ENCODE data around the gene PTDSS2.
A peak's percentile ranks its signal among the peaks of the same experiment; 100 is the strongest.
"Not testable (repeated sequence)": the region's sequence is repeated elsewhere in the genome, so short reads cannot be mapped to it uniquely, and the experiment has no call there.

The PTDSS2 gene

GRCh38 chr11:450809-451451 is 851 bp downstream of the PTDSS2 start:
- DNase-seq (ENCODE audit: low read depth), result peak; percentile 54

DNA sequence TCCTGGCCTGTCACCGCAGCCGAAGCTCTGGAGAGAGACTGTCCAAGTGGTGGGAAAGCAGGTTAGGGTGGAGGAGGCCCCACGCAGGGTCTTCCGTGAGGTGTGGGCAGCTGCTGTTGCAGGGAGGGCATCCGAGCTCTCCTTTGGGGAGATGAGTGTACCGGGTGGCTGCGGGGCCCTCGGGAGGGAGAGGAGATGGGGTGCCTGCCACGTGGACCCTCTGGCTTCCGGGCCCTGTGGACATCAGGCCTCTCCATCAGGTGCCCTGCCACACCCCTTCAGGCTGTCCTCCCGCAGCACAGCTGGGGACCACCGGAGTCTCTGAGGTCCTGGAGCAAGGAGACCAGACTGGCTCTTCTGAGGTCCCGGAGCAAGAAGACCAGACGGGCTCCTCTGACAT is 1.7 kb downstream of the PTDSS2 start:
- DNase-seq (ENCODE audit: low read depth), result no peak

DNA sequence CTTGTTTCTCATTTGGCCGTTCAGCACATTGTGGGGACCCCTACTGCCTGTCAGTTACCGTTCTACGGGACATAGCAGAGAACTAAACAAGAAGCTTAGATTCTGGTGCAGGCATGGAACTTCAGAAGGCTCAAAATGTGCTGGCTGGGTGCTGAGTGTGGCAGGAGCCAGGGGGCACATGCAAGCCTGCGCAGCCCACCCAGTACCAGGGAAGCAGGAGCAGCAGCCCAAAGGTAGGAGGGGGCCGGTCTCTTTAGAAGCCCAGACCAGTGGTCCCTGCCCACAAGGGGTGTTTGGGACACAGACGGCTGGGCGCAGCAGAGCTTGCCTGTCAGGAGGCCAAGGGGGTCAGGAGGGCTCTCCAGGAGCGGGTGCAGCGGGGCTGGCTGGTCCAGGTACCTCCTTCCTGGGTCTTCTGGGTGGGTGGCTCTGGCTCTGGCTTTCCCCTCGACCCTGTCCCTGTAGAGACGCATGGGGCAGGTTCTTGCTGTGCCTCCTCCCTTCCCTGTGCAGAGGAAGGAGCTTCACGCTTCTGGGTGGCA is 2.2 kb downstream of the PTDSS2 start:
- no peak for DNase-seq (ENCODE audit: low read depth)

DNA sequence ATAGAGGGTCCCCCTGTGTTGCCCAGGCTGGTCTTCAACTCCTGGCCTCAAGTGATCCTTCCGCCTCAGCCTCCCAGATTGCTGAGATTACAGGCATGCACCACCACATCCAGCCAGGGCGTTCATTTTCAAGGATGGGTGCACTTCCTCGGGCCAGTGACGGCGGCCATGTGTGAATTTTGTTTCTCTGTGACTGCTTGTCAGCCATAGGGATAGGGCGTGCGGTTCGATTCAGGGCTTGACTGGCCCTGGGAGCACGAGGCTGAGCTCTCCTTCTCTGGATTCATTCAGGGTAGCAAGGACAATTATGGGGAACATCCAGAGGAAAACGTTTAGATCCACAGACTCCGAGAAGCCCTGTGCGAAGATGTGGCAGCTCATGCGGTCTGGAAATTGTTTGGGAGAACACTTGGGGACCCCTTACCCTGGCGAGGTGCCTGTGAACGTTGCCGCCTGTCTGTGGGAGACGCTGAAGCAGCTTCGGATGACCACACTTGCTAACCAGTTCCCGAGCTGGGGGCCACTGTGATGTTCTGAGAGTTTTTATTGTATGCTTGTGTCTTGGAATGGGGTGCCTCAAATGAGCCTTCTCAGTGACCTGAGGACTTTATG is 2.9 kb downstream of the PTDSS2 start:
- DNase-seq (ENCODE audit: low read depth), result no peak

DNA sequence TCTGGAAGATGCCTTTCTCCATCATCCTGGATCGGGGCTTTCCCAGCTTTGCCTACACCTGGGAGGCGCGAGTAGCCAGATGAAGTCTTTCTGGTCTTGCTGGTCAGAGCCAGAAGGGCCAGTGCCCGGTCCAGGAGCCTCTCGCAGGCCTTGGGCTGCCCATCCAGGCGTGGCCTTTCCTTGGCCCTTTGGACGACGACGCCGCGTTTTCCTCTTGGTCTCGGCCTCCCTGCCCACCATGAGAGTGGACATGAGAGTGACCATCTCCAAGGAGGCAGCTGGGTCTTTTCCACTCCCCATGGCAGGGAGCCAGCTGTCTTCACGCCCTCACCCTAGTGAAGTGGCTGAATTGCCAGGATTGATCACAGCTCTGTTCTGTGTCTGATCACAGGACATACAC is 3.5 kb downstream of the PTDSS2 start:
- no peak for DNase-seq (ENCODE audit: low read depth)

DNA sequence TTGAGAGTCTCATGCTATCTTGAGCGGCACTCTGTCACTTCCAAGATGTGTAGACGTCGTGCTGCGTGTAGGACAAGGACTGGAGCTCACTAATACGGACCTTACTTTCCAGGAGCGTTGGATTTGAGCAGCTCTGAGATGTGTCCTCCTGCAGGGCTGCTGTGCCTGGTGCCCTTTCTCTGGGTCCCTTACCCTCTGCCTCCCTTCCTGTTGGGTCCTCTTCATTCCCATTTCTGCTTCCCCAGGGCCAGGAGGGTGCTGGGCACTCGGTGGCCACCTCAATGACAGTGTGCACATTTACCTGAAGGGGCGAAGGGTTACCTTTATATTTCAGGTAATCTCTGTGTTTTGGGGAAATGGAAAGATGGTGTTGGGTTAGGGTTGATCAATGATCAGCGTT is 4.0 kb downstream of the PTDSS2 start:
- no peak for DNase-seq (ENCODE audit: low read depth)

GRCh38 chr11:454801-455565 is 4.9 kb downstream of the PTDSS2 start:
- no peak for DNase-seq (ENCODE audit: low read depth)

DNA sequence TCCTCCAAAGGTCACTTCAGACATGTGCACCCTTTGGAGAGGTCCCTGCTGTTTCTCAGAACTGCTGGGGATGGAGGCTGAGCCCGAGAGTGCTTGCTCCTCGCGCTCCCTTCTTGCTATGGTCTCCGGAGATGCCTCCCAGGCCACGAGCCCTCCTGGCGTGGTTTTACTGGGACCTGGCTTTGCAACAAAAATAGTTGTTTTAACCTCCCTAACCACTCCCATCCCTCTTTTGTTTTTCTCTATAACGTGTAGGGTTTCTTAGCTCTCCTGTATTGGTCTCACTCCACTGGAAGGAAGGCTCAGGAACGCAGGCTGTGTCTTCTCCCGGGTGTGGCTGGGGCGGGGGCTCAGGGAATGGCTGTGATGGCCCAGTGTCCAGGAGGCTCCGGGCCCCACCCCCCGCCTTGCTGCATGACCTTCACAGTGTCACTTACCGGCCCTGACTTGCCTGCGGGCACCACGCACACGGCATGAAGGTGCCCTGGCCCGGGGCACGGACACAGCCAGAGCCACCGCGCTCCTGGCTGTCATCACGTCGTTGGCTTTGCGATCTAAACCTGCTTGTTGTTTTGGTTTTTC is 5.6 kb downstream of the PTDSS2 start:
- no peak for DNase-seq (ENCODE audit: low read depth)

DNA sequence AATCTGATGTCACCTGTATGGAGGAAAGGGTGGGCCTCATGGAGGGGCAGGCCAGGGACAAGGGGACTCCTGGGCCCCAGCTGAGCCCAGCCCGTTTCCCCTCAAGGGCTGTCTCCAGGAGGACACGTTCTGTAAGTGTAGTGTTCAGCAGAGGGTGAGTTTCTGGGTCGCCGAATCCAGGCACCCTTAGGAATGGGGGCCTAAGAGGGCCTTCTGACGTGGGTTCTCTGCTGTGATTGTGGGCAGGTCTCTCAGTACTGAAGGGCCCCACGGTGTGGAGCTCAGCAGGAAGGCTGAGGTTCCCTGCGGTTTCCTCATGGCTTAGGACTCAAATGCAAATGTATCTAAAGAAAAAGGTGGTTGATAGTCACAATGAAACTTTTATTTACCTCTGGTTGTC is 6.5 kb downstream of the PTDSS2 start:
- DNase-seq (ENCODE audit: low read depth), result no peak

DNA sequence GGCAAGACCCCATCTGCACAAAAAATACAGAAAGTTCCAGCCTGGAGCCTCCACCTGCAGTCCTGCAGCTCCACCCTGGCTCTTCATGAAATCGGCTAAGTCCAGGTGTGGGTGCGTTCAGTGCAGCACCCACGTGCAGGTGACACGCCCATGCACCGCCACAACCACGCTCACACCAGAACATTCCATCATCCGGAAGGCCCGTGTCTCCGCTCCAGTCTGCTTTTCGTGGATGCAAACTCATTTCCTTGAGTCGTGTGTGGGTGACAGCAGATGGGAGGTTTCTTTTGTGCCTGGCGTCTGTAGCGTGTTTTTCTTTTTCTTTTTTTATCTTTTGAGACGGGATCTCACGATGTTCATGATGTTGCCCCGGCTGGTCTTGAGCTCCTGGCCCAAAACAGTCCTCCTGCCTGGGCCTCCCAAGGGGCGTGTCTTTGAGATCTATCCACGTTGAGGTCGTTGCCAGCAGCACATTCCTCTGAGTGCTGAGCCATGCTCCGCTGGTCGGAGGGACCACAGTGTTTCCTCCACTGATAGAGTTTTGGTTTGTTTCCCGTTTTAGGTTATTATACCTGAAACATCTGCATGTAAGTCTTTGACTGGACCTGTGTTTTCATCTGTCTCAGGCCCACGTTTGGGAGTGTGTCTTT is 7.2 kb downstream of the PTDSS2 start:
- DNase-seq (ENCODE audit: low read depth), result no peak

DNA sequence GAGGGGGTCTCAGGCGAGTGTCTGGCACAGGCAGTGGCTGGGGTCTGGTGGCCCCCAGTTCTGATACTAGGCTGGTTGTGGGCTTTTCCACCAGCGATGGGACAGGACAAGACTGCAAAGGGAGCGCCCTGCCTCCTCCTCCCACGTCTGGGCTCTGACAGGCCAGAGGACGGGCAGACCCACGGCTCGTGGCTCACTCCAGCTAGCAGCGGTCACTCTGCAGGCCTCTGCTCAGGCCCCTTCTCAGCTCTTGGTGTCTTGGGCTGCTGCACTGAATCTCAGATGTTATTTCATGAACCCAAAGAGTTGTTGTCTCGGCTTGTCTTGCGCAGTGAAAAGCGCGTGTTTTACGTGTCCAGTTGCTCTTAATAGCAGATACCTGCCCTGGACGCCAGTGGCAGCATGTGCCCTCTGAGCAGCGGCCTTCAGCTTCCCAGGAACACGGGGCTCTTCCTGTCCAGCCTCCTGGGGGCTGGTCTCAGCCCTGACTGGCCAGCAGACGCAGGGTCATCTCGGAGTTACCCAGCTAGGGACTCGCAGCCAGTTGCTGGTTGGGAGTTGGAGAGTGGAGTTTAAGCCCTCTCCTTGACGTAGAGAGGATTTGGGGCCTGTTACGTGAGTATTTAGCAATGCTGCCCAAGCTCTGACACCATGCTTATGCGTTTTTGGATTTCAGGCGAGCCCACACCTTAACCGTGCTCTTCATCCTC is 9.6 kb downstream of the PTDSS2 start:
- no peak for DNase-seq (ENCODE audit: low read depth)

GRCh38 chr11:460331-461199 is 10.5 kb downstream of the PTDSS2 start:
- no peak for DNase-seq (ENCODE audit: low read depth)

GRCh38 chr11:461626-462025 is 11.5 kb downstream of the PTDSS2 start:
- no peak for DNase-seq (ENCODE audit: low read depth)

DNA sequence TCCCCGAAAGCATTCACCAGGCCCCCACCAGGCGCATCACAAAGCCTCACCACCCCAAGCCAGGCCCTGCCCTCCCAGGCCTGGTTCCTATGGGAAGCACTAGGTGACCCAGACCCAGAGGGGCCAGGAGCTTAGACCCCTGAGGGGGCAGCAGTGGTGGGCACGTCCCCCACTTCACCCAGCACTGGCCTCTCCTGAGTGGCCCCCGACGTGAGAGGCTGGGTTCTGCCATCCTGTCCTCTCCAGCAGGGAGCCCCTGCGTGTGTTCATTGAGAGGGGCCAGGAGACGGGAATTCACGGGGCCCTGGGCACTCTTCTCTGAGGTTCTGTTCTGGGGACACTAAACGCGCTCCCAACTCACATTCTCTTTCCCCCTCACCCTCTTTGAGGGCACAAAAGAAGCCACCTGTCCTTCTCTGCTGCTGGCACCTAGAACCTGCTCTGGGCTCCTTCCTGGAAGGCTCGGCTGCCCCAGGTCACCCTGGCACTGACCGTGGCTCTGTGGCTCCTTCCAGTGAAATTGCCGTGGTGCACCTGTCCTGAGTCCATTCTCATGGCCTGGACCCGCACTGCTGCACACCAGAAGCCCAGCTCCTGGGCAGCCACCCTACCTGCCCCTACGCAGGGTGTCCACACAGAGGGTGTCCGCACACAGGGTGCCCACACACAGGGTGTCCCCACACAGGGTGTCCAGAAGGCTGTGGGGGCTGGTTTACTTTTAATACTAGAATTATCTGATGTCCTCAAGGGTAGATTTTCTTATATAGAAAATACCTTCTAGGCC is 12.2 kb downstream of the PTDSS2 start:
- no peak for DNase-seq (ENCODE audit: low read depth)

DNA sequence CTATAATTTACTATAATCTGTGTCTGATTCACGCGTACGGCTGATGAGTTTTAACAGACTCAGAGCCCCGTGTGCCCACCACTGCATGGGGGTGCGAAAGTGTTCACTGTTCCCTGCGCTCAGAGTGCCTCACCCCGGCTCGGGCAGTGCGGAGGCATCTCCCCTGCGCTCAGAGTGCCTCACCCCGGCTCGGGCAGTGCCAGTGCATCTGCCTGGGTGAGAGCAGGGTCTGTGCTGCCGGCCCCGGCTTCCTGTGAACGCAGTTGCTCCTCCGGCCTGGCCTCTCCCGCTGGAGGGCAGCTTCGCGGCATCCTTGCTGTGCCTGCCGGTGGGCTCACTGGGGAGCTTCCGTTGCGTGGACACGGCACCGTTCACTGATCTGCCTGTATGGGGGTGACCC is 14.2 kb downstream of the PTDSS2 start:
- no peak for DNase-seq (ENCODE audit: low read depth)

GRCh38 chr11:465896-466530 is 15.9 kb downstream of the PTDSS2 start:
- no peak for DNase-seq (ENCODE audit: low read depth)

GRCh38 chr11:468036-468435 is 18.0 kb downstream of the PTDSS2 start:
- no peak for DNase-seq (ENCODE audit: low read depth)

DNA sequence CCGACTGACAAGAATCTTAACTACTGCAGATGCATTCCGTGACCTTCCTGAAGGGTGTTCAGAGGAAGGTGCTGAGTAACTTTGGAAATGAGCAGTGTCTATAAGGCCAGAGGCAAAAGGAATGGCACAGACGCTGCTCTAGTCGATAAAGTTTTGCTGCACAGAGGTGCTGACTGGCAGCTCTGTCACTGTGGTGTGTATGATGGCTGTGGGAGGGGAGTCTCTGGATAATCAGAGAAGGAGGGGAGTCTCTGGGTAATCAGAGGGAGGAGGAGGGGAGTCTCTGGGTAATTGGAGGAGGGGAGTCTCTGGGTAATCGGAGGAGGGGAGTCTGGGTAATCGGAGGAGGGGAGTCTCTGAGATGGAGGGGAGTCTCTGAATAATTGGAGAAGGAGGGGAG is 18.4 kb downstream of the PTDSS2 start:
- no peak for DNase-seq (ENCODE audit: low read depth)

GRCh38 chr11:469026-469683 is 19.1 kb downstream of the PTDSS2 start:
- not testable (repeated sequence) for DNase-seq (ENCODE audit: low read depth)

All from stimulated activated CD8-positive, alpha-beta memory T cell treated with anti-CD3 and anti-CD28 coated beads, Interleukin-15, amount 100 ng/mL, for 1 hour (primary cell).